HEK293T (cell line): ENCODE data around the gene EYS.

Experiments
- ARNT ChIP-seq: fragments of 450-650 bp; IDR thresholded peaks from 2 replicates; pipeline ENCODE4 v1.6.1; 2017; ENCODE audit warnings: mild to moderate bottlenecking
- BHLHE40 ChIP-seq: fragments of 450-650 bp; IDR thresholded peaks from 2 replicates; pipeline ENCODE4 v1.6.1; 2016; ENCODE audit warnings: mild to moderate bottlenecking, moderate library complexity, borderline replicate concordance
- ELF4 ChIP-seq: fragments of 450-650 bp; IDR thresholded peaks from 2 replicates; pipeline ENCODE4 v1.6.1; 2017; ENCODE audit warnings: antibody characterized with exemption
- FOXA1 ChIP-seq: fragments of 450-650 bp; IDR thresholded peaks from 2 replicates; pipeline ENCODE4 v1.6.1; 2016; ENCODE audit warnings: mild to moderate bottlenecking
- FOXM1 ChIP-seq: fragments of 450-650 bp; IDR thresholded peaks from 2 replicates; pipeline ENCODE4 v1.6.1; 2017; ENCODE audit warnings: mild to moderate bottlenecking, borderline replicate concordance
- LEF1 ChIP-seq: fragments of 450-650 bp; IDR thresholded peaks from 2 replicates; pipeline ENCODE4 v1.6.1; 2017; ENCODE audit warnings: mild to moderate bottlenecking, borderline replicate concordance
- SP1 ChIP-seq: fragments of 450-650 bp; IDR thresholded peaks from 2 replicates; pipeline ENCODE4 v1.6.1; 2017
- TARDBP ChIP-seq: fragments of 450-650 bp; IDR thresholded peaks from 2 replicates; pipeline ENCODE4 v1.6.1; 2016
- ZNF384 ChIP-seq: fragments of 450-650 bp; IDR thresholded peaks from 2 replicates; pipeline ENCODE4 v1.6.1; 2016

- TF ChIP-seq FOXA1 = no peak
- no peak for TF ChIP-seq ARNT
- no peak for TF ChIP-seq LEF1
- TF ChIP-seq ELF4 = no peak
- no peak for TF ChIP-seq SP1
- TF ChIP-seq FOXM1 = no peak
- TF ChIP-seq ZNF384 = no peak
- TF ChIP-seq BHLHE40 = no peak
- no peak for TF ChIP-seq TARDBP
These were observed 1809.1 kb downstream of the EYS start for GRCh38 chr6:63897952-63898351.
